Heart right ventricle (tissue), 16 donors: ENCODE measurements around the gene SLC26A8. TPM values are rescaled to one million over a fixed set of nuclear protein-coding genes. Genes with fewer than 3 reads are reported as not detected.

ENCODE experiments used
- ATAC-seq, 8 donors: fragments of 200-7000 bp; cut with Tn5 transposase; one replicate each; pipeline ENCODE4 v1.9.1; 2020; ENCODE audit warnings: mild to moderate bottlenecking in 8 of 8, moderate library complexity in 8 of 8, moderate number of reproducible peaks in 1 of 8
- DNase-seq, 2 donors: peaks; one replicate each; pipeline ENCODE4 v3.0.0-alpha.2; 2020
- H3K27ac ChIP-seq, 10 donors: fragments of 200-600 bp; sonication (generic) in 2 of 10; one replicate each; pipeline versions ENCODE4 v1.5.0 to v1.8.0; 2020 to 2022; ENCODE audit warnings: mild to moderate bottlenecking in 3 of 10
- H3K27me3 ChIP-seq, 7 donors: fragments of 200-600 bp; one replicate each; pipeline ENCODE4 v1.8.0; 2021 to 2022; ENCODE audit warnings: mild to moderate bottlenecking in 2 of 7
- H3K36me3 ChIP-seq, 9 donors: fragments of 200-600 bp; sonication (generic) in 1 of 9; one replicate each; pipeline versions ENCODE4 v1.5.0 to v1.8.0; 2020 to 2022; ENCODE audit warnings: mild to moderate bottlenecking in 2 of 9
- H3K4me1 ChIP-seq, 9 donors: fragments of 200-600 bp; sonication (generic) in 1 of 9; one replicate each; pipeline versions ENCODE4 v1.5.0 to v1.8.0; 2020 to 2022; ENCODE audit warnings: mild to moderate bottlenecking in 4 of 9
- H3K4me3 ChIP-seq, 10 donors: fragments of 200-600 bp; sonication (generic) in 2 of 10; one replicate each; pipeline versions ENCODE4 v1.5.0 to v1.8.0; 2020 to 2022; ENCODE audit warnings: mild to moderate bottlenecking in 7 of 10, moderate library complexity in 2 of 10
- H3K9me3 ChIP-seq, 11 donors: fragments of 200-600 bp in 10 of 11; sonication (generic) in 2 of 11; one replicate each; pipeline versions ENCODE4 v1.5.0 to v1.8.0; 2013 to 2022; ENCODE audit warnings: mild to moderate bottlenecking in 2 of 11, control low read depth in 1 of 11, moderate library complexity in 1 of 11
- WGBS, 2 donors: extraction: QIAGEN DNeasy Blood & Tissue Kit; methylation state at CpG; one replicate each; pipeline ENCODE4 v1.1.7; 2013; ENCODE audit warnings: inconsistent platforms in 1 of 2; 5-methylcytosine and 5-hydroxymethylcytosine counted together
- intact Hi-C, 10 donors: fragments of 100-400 bp; cut with DNase I; formaldehyde crosslinking; loops; one replicate each; pipeline versions ENCODE4 v1.11.1 to v1.14.2; 2022
- polyA plus RNA-seq, 2 donors: library from polyadenylated mRNA; stranded (reverse); fragments of 200-250 nt; gene quantifications; one replicate each; pipeline ENCODE4 v1.2.3, GENCODE V29; 2013
- total RNA-seq, 10 donors: library from RNA; stranded (reverse); fragmentation: NEBNext Ultra II Directional in 3 of 10; extraction: Animal tissue kit (Norgen Biotek cat#: 25700) in 3 of 10; gene quantifications; one replicate each; pipeline versions ENCODE4 v1.2.1 to v1.2.4, GENCODE V29; 2021 to 2023
- TF ChIP-seq, protein P1 (sequence below), 9 donors: fragments of 200-600 bp; sonication (generic) in 2 of 9; IDR thresholded peaks; one replicate each; pipeline versions ENCODE4 v1.5.0 to v1.8.0; 2021 to 2022; ENCODE audit warnings: antibody characterized with exemption in 9 of 9, mild to moderate bottlenecking in 5 of 9, moderate library complexity in 1 of 9
- donor health status: Arrhythmogenic right ventricular cardiomyopathy.
- donor health status: ischemic (EF 13 %, LVEDD 7.1; RV severe dilation, severe dysfunction).
- donor health status: healthy with polysubstance abuse.
- donor health status: DM: no; HTN: yes; CAD: no.
- donor health status: DM: no; HTN: no; CAD: no.
- donor health status: ischemic (EF 25% LVEDD 6.9; RV normal size, moderate dysfunction).
- donor health status: ischemic (EF 25% LVEDD 5.7; RV mildly dilated, moderate dysfunction).
- donor health status: healthy.
- donor health status: DM: yes; HTN: yes; CAD: no.
- donor health status: Ischemic cardiomyopathy.
- donor health status: ischemic (EF 35%, LVEDD 5.7; RV mildly dilated, moderate dysfunction).
- donor health status: nonischemic (EF 11% LVEDD 7.7; RV severe dilation, severe dysfunction).
- donor health status: DM: yes; HTN: yes; CAD: no.
- donor health status: PGD.
- donor health status: ischemic (EF 29% LVEDD 5.4; RV normal size, mild dysfunction).
- donor health status: nonischemic (EF 23%, LVEDD 6.1; RV moderate dilation, normal function).

SLC26A8 gene
- total and polyA plus RNA-seq, 12 donors: 0.03 to 0.11 (median 0.10) TPM; not detected in 6

DNA sequence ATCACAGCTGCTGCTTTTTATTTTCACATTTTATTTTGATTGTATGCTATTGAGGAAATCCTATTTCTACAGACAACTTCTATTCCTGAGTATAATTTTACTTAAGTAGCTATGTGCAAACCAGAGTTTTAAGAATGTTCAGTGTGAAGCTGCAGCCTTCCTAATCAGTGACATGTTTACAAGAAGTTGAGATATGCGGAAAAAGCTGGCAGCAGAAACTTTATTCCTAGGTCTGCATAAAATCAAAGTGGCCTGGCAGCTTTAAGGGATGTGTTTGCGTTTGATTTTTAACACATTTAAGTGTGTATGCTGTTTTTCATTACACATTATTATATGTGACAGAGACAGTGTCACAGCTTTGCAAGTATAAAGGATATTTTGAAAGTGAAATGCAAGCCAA, 29.4 kb upstream of the SLC26A8 start:
- no peak overlapping the region for H3K4me3 ChIP-seq
- no peaks in the 10 kb centered on the region for H3K27me3 ChIP-seq
- TF ChIP-seq, protein P1, sequence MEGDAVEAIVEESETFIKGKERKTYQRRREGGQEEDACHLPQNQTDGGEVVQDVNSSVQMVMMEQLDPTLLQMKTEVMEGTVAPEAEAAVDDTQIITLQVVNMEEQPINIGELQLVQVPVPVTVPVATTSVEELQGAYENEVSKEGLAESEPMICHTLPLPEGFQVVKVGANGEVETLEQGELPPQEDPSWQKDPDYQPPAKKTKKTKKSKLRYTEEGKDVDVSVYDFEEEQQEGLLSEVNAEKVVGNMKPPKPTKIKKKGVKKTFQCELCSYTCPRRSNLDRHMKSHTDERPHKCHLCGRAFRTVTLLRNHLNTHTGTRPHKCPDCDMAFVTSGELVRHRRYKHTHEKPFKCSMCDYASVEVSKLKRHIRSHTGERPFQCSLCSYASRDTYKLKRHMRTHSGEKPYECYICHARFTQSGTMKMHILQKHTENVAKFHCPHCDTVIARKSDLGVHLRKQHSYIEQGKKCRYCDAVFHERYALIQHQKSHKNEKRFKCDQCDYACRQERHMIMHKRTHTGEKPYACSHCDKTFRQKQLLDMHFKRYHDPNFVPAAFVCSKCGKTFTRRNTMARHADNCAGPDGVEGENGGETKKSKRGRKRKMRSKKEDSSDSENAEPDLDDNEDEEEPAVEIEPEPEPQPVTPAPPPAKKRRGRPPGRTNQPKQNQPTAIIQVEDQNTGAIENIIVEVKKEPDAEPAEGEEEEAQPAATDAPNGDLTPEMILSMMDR (IDR thresholded peaks at IDR 0.05): no peak
- ATAC-seq (no peak), DNase-seq (no peak)
- H3K9me3 ChIP-seq: no peaks in the 10 kb centered on the region
- H3K27ac ChIP-seq: no peak overlapping the region
- peaks cover 5 to 69% (median 55%) of the 10 kb centered on the region in 9 donors for H3K4me1 ChIP-seq
- intact Hi-C loops: no loop called here
- H3K36me3 ChIP-seq: peaks cover 0 to 34% (median 0%) of the 10 kb centered on the region in 9 donors
- WGBS, 2 donors: 41 to 54% methylated on average over 2 of the region's 2 CpGs

DNA sequence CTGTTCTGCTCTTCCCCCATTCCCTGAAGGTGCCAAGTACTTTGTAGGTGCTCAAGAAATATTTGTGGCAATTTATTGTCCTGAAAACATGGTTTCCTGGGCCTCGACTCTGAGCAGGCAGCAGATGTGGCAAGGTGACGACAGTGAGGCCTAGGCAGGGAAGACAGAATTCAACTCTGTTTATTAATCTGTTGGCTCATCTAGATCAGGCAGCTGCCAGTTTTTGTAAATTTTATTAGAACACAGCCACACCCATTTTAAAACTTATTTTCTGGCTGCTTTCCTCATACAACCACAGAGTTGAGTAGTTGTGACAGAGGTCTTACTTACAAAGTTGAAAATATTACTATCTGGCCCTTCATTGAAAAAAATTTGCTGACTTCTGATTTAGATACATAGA, 27.7 kb upstream of the SLC26A8 start:
- Histone ChIP-seq H3K4me3 (no peak overlapping the region), H3K9me3 (no peaks in the 10 kb centered on the region), H3K27ac (peak overlapping the region in 2 of 10 donors; percentile 1 to 21), H3K27me3 (no peaks in the 10 kb centered on the region), H3K36me3 (peaks cover 0 to 30% (median 0%) of the 10 kb centered on the region in 9 donors), H3K4me1 (peaks cover 5 to 75% (median 64%) of the 10 kb centered on the region in 9 donors)
- ATAC-seq: peak in 2 of 8 donors; percentile 20 to 56
- WGBS, 2 donors: 41 to 56% methylated on average over 2 of the region's 2 CpGs
- intact Hi-C loops: no loop called here
- TF ChIP-seq, protein P1 (IDR thresholded peaks at IDR 0.05): no peak
- DNase-seq: no peak

DNA sequence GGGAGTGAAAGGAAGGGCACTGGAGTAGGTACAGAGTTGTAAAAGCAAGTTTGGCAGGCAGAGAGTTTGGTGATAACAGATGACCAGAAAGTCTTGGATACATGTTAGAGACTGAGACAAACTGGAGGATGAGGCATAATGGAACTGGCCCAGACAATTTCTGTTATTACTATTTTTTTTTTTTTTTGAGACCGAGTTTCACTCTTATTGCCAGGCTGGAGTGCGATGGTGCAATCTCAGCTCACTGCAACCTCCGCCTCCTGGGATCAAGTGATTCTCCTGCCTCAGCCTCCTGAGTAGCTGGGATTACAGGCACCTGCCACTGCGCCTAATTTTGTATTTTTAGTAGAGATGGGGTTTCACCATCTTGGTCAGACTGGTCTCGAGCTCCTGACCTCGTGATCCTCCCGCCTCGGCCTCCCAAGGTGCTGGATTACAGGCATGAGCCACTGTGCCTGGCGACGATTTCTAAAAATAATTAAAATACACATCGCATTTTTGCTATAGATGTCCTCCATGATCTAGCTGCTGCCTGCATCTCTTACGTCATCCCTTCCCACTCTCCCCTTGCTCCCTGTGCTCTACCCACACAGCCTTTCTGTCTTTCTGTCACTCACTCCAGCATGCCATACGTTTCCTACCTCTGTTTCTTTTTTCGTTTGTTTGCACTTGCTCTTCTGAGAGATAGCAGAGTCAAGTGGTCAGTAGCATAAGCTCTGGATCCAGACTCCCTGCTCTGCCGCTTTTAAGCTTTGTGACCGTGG, 26.7 kb upstream of the SLC26A8 start:
- Histone ChIP-seq H3K4me1 (peaks cover 5 to 72% (median 64%) of the 10 kb centered on the region in 9 donors), H3K27ac (peak overlapping the region in 1 of 10 donors; percentile 21)
- no peak for ATAC-seq

DNA sequence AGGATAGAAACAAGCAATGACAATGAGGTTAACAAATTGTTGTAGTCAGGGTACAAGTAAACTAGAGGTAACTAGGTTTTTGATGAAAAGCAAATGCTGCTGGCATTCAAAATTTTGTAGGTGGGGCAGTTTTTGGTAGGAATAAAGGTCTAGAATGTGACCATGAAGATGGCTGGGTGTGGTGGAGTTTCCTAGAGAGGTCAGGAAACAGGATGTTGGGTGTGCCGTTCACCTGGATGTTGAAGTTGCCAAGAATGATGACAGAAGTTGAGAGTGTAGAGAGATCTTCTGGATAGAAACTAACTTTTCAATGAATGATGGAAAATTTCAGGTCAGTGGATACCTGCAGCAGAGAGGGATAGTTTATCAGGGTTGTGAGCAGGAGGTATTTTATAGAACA, 25.9 kb upstream of the SLC26A8 start:
- ATAC-seq (no peak), DNase-seq (no peak)
- TF ChIP-seq, protein P1 (IDR thresholded peaks at IDR 0.05): no peak
- H3K36me3 ChIP-seq: peaks cover 0 to 30% (median 0%) of the 10 kb centered on the region in 9 donors
- peaks cover 5 to 70% (median 59%) of the 10 kb centered on the region in 9 donors for H3K4me1 ChIP-seq
- 56 to 83% methylated on average over 1 of the region's 1 CpG for WGBS, 2 donors
- H3K27ac ChIP-seq: no peak overlapping the region
- no peaks in the 10 kb centered on the region for H3K9me3 ChIP-seq
- no peaks in the 10 kb centered on the region for H3K27me3 ChIP-seq
- intact Hi-C loops: no loop called here
- no peak overlapping the region for H3K4me3 ChIP-seq

More for the DNA sequence above, 26.7 kb upstream of the SLC26A8 start:
- TF ChIP-seq, protein P1 (IDR thresholded peaks at IDR 0.05): no peak
- Histone ChIP-seq H3K4me3 (no peak overlapping the region), H3K27me3 (no peaks in the 10 kb centered on the region), H3K9me3 (no peaks in the 10 kb centered on the region), H3K36me3 (peaks cover 0 to 30% (median 0%) of the 10 kb centered on the region in 9 donors)
- 81 to 83% methylated on average over 16 of the region's 16 CpGs for WGBS, 2 donors
- DNase-seq: no peak
- intact Hi-C loops: no loop called here
